DOHH2 (cell line): Measurements from ENCODE around the gene IL10RB.

Source experiments
- H3F3A ChIP-seq: fragments of 200-600 bp; sonication (generic), shearing (Covaris generic); 2 replicates; pipeline ENCODE4 v1.6.0; 2016; ENCODE audit warnings: antibody characterized with exemption, mild to moderate bottlenecking; ENCODE audit not compliant: control insufficient read depth, insufficient read depth
- H3K27ac ChIP-seq: fragments of 200-600 bp; sonication (generic); 2 replicates; pipeline ENCODE4 v1.5.1; 2014; ENCODE audit warnings: low read depth, mild to moderate bottlenecking, low read length, moderate library complexity
- H3K27me3 ChIP-seq: fragments of 200-600 bp; sonication (generic); 2 replicates; pipeline ENCODE4 v1.6.1; 2014; ENCODE audit warnings: mild to moderate bottlenecking, low read length, mixed read lengths; ENCODE audit not compliant: control insufficient read depth
- H3K36me3 ChIP-seq: fragments of 200-600 bp; sonication (generic); 2 replicates; pipeline ENCODE4 v1.6.1; 2014; ENCODE audit warnings: mild to moderate bottlenecking, low read length, moderate library complexity, mixed read lengths; ENCODE audit not compliant: control insufficient read depth
- H3K4me1 ChIP-seq: fragments of 200-600 bp; sonication (generic); 2 replicates; pipeline ENCODE4 v1.6.1; 2014; ENCODE audit warnings: mild to moderate bottlenecking, low read length, mixed read lengths; ENCODE audit not compliant: control insufficient read depth
- H3K4me2 ChIP-seq: fragments of 200-600 bp; sonication (generic); 2 replicates; pipeline ENCODE4 v1.6.0; 2014; ENCODE audit warnings: mild to moderate bottlenecking, low read length, moderate library complexity
- H3K4me3 ChIP-seq: fragments of 200-600 bp; sonication (generic); 2 replicates; pipeline ENCODE4 v1.5.1; 2014; ENCODE audit warnings: mild to moderate bottlenecking, low read length, mixed read lengths
- H3K79me2 ChIP-seq: fragments of 200-600 bp; sonication (generic); 2 replicates; pipeline ENCODE4 v1.6.1; 2014; ENCODE audit warnings: mild to moderate bottlenecking, low read length, mixed read lengths; ENCODE audit not compliant: control insufficient read depth
- H3K9me2 ChIP-seq: fragments of 200-600 bp; sonication (generic); replicated peaks from 2 replicates; pipeline ENCODE4 v1.6.1; 2014; ENCODE audit warnings: mild to moderate bottlenecking, low read length, mixed read lengths; ENCODE audit not compliant: control insufficient read depth
- H3K9me3 ChIP-seq: fragments of 200-600 bp; sonication (generic); 2 replicates; pipeline ENCODE4 v1.6.1; 2014; ENCODE audit warnings: antibody characterized with exemption, low read length, mixed read lengths; ENCODE audit not compliant: control insufficient read depth, insufficient read depth
- H4K20me1 ChIP-seq: fragments of 200-600 bp; sonication (generic); 2 replicates; pipeline ENCODE4 v1.6.0; 2014; ENCODE audit warnings: low read depth, mild to moderate bottlenecking, antibody characterized with exemption, low read length, moderate library complexity; ENCODE audit not compliant: control insufficient read depth, insufficient read depth
- CTCF ChIP-seq: fragments of 200-600 bp; sonication (generic); IDR thresholded peaks from one replicate; pipeline ENCODE4 v1.5.1; 2014; ENCODE audit warnings: antibody characterized with exemption, mild to moderate bottlenecking, low read depth, low read length; ENCODE audit not compliant: poor library complexity, severe bottlenecking
- EZH2phosphoT487 ChIP-seq: fragments of 200-600 bp; sonication (generic); IDR thresholded peaks from 2 replicates; pipeline ENCODE4 v1.6.1; 2017; ENCODE audit warnings: borderline replicate concordance, mild to moderate bottlenecking, antibody characterized with exemption, low read length, moderate library complexity, mixed read lengths

The IL10RB gene

GRCh38 chr21:33286076-33286475 lies 19.9 kb downstream of the IL10RB start:
- Histone ChIP-seq H3K4me1 (peaks cover 8% of the 10 kb centered on the region), H3K36me3 (peaks cover 36% of the 10 kb centered on the region), H3K4me2 (no peak overlapping the region), H3K9me3 (no peaks in the 10 kb centered on the region), H3K79me2 (no peaks in the 10 kb centered on the region), H3K27ac (no peak overlapping the region), H3K27me3 (no peaks in the 10 kb centered on the region), H3F3A (no peaks in the 10 kb centered on the region), H4K20me1 (no peaks in the 10 kb centered on the region), H3K4me3 (no peak overlapping the region), H3K9me2 (no peaks in the 10 kb centered on the region)
- no peak for TF ChIP-seq CTCF
- TF ChIP-seq EZH2phosphoT487 = no peak

DNA sequence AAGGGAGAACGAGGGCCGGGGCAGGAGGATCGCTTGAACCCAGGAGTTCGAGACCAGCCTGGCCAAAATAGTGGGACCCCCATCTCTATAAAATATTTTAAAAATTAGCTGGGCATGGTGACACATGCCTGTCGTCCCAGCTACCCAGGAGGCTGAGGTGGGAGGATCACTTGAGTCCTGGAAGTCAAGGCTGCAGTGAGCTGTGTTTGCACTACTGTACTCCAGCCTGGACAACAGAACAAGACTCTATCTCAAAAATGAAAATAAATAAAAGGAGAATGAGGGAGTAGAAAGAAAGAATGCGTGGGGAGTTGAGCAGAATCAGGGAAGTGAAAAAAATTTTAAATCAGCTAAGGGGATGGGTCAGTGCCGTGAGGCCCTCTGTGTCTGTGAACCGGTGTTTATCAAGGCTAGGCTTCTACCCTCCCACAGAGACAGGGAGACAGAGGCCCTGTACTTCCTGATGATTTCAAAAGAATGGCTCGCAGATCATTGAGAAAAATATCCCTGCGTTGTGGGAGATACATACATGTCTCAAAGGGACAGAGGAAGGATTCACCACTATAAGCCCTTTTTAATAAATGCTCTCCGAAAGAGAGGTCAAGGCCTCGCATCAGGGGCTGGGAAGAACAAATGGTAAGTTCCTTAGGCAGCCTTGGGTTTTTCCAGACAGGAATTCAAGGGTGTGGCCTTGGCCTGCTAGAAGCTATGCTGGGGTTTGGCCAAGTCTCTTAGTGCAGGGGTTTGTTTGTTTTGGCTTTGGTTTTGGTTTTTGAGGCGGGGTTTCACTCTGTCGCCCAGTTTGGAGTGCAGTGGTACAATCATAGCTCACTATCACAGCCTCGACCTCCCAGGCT lies 20.7 kb downstream of the IL10RB start:
- Histone ChIP-seq H3K4me1 (peaks cover 8% of the 10 kb centered on the region), H3K27ac (no peak overlapping the region)

DNA sequence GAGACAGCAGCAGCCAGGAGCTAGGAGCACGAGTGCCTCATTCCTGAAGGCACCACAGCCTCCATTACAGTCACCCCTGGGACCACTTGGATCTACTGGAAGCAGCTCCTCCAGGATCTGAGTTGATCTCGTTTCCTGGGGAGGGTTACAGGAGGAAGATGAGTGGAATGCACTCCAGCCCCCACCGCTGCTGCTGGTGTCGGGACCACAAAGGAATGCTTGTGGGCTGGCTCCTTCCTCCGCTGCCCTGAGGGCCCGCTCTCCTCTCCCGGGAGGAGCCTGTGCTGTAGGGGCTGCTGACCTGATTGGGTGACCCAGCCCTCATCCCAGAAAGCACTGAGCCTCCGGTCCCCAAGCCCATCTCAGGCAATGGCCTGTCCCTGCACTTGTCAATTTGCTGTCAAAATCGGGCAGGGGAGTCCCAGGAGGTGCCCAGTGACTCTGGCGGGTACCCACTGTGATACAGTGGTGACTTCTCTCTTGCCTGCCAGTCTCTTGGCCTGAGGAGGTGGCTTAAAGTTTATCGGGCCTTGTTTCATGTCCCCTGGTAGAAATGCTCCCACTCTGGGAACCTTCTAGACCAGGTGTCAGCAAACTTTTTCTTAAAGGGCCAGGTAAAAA lies 23.1 kb downstream of the IL10RB start:
- Histone ChIP-seq H3K9me3 (no peaks in the 10 kb centered on the region), H3K27me3 (no peaks in the 10 kb centered on the region), H4K20me1 (no peaks in the 10 kb centered on the region), H3K9me2 (no peaks in the 10 kb centered on the region), H3K4me3 (no peak overlapping the region), H3K4me1 (peaks cover 26% of the 10 kb centered on the region), H3F3A (no peaks in the 10 kb centered on the region), H3K36me3 (peaks cover 43% of the 10 kb centered on the region), H3K27ac (no peak overlapping the region), H3K79me2 (no peaks in the 10 kb centered on the region), H3K4me2 (no peak overlapping the region)
- no peak for TF ChIP-seq EZH2phosphoT487
- TF ChIP-seq CTCF = no peak

More for the DNA sequence above, 20.7 kb downstream of the IL10RB start:
- Histone ChIP-seq H3K4me2 (no peak overlapping the region), H3F3A (no peaks in the 10 kb centered on the region), H3K27me3 (no peaks in the 10 kb centered on the region), H3K9me3 (no peaks in the 10 kb centered on the region), H3K36me3 (peaks cover 38% of the 10 kb centered on the region), H3K4me3 (no peak overlapping the region), H3K79me2 (no peaks in the 10 kb centered on the region), H3K9me2 (no peaks in the 10 kb centered on the region), H4K20me1 (no peaks in the 10 kb centered on the region)
- no peak for TF ChIP-seq CTCF
- TF ChIP-seq EZH2phosphoT487 = no peak
